ENCODE data around the gene GSK3A. TPM values are rescaled to one million over a fixed set of nuclear protein-coding genes. Genes with fewer than 3 reads are reported as not detected.

GSK3A gene
- total and polyA plus RNA-seq, 4 donors = 23.7 to 147 (median 86.4) TPM

DNA sequence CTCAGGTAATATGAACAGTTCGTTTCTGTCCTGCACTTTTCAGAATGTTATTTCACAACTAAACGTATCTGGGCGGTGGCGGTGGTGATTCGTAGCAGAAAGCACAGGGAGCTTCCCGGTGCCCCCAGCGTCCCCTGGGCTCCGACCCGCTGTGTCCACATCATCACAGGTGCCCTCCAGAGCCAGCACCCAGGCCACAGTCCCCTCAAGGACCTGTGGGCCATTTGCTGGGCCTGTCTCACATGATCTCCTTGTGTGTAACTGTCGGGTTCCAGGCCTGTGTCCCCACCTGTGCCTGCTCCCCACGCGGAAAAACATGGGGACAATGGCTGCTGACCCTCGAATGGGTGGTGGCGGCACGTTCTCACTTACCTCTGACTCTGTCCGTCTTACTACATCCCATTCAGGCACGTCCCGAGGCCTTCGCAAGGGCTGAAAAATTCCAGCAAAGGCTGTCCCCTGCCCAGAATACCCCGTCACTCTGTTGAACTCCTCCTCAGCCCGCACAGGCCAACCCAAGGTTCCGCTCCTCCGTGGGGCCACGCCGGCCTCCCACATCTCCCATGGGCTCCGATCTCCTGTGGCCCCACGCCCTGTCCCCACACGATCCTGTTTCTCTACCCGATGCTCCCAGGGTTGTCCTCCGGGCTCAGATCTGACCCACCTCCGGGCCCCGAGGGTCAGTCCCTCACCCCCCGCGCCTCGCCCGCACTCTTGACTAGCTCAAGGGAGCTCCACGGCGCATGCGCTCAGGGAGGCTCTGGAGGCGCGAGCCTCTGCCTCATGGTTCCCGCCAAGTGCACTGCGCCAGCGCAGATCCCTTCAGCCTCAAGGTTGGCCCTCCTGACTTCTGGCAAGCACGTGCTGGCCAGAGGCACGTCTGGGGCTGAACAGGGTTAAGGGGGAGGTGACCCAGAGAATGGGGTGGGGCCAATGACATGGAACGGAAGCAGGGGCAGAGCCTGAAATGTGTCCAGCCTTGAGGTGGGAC is 46.1 kb downstream of the GSK3A start:
- Histone ChIP-seq H3K9me3 (ENCODE audit: control insufficient read depth, insufficient read depth, low read length) (no peaks in the 10 kb centered on the region), H3K4me1 (ENCODE audit: control insufficient read depth, insufficient read depth, low read length) (peaks cover 7% of the 10 kb centered on the region), H3K36me3 (ENCODE audit: control insufficient read depth, insufficient read depth, low read length) (peaks cover 48% of the 10 kb centered on the region), H3K27ac (ENCODE audit: low read depth, low read length) (no peak overlapping the region), H3K27me3 (ENCODE audit: control insufficient read depth, insufficient read depth, low read length) (peaks cover 5% of the 10 kb centered on the region), H3K4me3 (ENCODE audit: low read depth, low read length) (no peak overlapping the region)
- 90% methylated on average over 47 of the region's 47 CpGs for WGBS (ENCODE audit: insufficient coverage)
- no peak for DNase-seq (ENCODE audit: low read depth in 4 of 6, low spot score in 6 of 6)

DNA sequence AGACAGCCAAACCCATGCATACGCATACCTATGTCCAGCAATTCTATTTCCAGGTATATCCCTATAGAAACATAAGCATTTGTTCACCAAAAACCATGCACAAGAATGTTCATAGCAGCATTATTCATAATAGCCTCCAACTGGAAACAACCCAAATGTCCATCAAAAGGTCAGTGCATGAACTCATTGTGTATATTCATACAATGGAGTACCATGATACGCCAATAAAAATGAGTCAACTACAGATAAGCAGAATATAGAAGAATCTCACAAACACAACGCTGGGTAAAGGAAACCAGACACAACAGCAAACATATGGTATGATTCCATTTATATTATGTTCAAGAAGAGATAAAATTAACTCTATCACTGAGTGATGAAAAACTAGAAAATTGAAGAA is 48.7 kb downstream of the GSK3A start:
- no peaks in the 10 kb centered on the region for H3K9me3 ChIP-seq (ENCODE audit: control insufficient read depth, insufficient read depth, low read length)
- peaks cover 5% of the 10 kb centered on the region for H3K27me3 ChIP-seq (ENCODE audit: control insufficient read depth, insufficient read depth, low read length)
- no peaks in the 10 kb centered on the region for H3K4me1 ChIP-seq (ENCODE audit: control insufficient read depth, insufficient read depth, low read length)
- H3K27ac ChIP-seq (ENCODE audit: low read depth, low read length) = no peak overlapping the region
- H3K36me3 ChIP-seq (ENCODE audit: control insufficient read depth, insufficient read depth, low read length) = peaks cover 26% of the 10 kb centered on the region
- no peak for DNase-seq (ENCODE audit: low read depth in 4 of 6, low spot score in 6 of 6)
- no CpG with 5 or more reads among the region's 3 CpGs for WGBS (ENCODE audit: insufficient coverage)
- no peak overlapping the region for H3K4me3 ChIP-seq (ENCODE audit: low read depth, low read length)

DNA sequence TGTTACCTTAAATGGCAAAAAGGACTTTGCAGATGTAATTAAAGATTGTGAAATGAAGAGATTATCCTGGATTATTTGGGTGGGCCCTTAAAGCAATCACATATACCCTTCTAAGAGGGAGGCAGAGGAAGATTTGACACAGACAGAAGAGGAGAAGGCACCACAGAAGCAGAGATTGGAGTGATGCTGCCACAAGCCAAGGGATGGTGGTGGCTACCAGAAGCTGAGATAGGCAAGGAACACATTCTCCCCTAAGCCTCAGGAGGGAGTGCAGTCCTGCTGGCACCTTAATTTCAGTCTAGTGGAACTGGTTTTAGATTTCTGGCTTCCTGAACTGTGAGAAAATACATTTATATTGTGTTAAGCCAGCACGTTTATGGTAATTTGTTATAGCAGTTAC is 49.1 kb downstream of the GSK3A start:
- Histone ChIP-seq H3K27ac (ENCODE audit: low read depth, low read length) (no peak overlapping the region), H3K4me3 (ENCODE audit: low read depth, low read length) (no peak overlapping the region), H3K4me1 (ENCODE audit: control insufficient read depth, insufficient read depth, low read length) (no peaks in the 10 kb centered on the region), H3K9me3 (ENCODE audit: control insufficient read depth, insufficient read depth, low read length) (no peaks in the 10 kb centered on the region), H3K27me3 (ENCODE audit: control insufficient read depth, insufficient read depth, low read length) (peaks cover 5% of the 10 kb centered on the region), H3K36me3 (ENCODE audit: control insufficient read depth, insufficient read depth, low read length) (peaks cover 22% of the 10 kb centered on the region)
- WGBS (ENCODE audit: insufficient coverage) = no CpG with 5 or more reads among the region's 1 CpG
- no peak for DNase-seq (ENCODE audit: low read depth in 4 of 6, low spot score in 6 of 6)

DNA sequence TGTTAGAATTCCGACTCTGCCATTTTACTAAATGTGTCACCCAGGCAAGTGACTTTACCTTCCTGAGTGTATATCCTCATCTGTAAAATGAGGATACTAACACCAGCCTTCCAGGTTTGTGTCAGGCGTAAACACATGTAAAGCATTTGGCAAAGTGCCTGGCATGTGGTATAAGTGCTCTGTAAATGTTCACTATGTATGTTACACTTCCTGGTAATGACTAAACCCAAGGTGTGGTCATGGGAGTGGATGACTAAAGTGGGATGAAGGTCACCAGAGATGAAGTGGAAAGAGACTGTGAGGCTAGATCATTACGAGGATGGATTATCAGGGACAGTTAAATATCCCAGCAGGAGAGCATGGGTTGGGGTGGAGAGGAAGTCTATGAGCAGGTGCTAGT is 50.5 kb downstream of the GSK3A start:
- H3K4me3 ChIP-seq (ENCODE audit: low read depth, low read length) = no peak overlapping the region

DNA sequence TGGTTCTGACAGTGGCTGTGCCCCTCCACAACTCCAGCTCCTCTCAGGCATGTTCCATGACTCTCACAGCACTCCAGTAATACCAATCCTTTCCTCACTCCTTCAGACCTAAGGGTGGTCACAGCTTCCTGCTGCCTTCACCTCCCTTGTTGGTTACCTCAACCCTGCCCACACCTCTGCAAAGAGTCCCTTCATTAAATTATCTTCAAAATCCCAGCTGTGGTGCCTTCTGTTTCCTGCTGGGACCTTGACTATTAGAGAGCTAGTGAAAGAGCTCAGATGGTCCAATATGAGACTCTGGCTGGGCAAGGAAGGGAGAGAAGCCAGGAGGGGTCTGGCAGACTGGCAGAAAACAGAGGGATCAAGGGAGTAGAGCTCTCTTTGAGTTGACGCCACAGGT is 51.1 kb downstream of the GSK3A start:
- peaks cover 5% of the 10 kb centered on the region for H3K36me3 ChIP-seq (ENCODE audit: control insufficient read depth, insufficient read depth, low read length)
- H3K27ac ChIP-seq (ENCODE audit: low read depth, low read length) = no peak overlapping the region
- H3K4me1 ChIP-seq (ENCODE audit: control insufficient read depth, insufficient read depth, low read length) = no peaks in the 10 kb centered on the region
- WGBS (ENCODE audit: insufficient coverage) = 71% methylated on average over 1 of the region's 1 CpG
- H3K4me3 ChIP-seq (ENCODE audit: low read depth, low read length) = no peak overlapping the region
- DNase-seq (ENCODE audit: low read depth in 4 of 6, low spot score in 6 of 6) = no peak
- H3K27me3 ChIP-seq (ENCODE audit: control insufficient read depth, insufficient read depth, low read length) = peaks cover 5% of the 10 kb centered on the region
- H3K9me3 ChIP-seq (ENCODE audit: control insufficient read depth, insufficient read depth, low read length) = no peaks in the 10 kb centered on the region

More for the DNA sequence above, 50.5 kb downstream of the GSK3A start:
- H3K9me3 ChIP-seq (ENCODE audit: control insufficient read depth, insufficient read depth, low read length) = no peaks in the 10 kb centered on the region
- no peaks in the 10 kb centered on the region for H3K4me1 ChIP-seq (ENCODE audit: control insufficient read depth, insufficient read depth, low read length)
- H3K36me3 ChIP-seq (ENCODE audit: control insufficient read depth, insufficient read depth, low read length) = peaks cover 10% of the 10 kb centered on the region
- 65% methylated on average over 2 of the region's 3 CpGs for WGBS (ENCODE audit: insufficient coverage)
- H3K27me3 ChIP-seq (ENCODE audit: control insufficient read depth, insufficient read depth, low read length) = peaks cover 5% of the 10 kb centered on the region
- no peak overlapping the region for H3K27ac ChIP-seq (ENCODE audit: low read depth, low read length)
- no peak for DNase-seq (ENCODE audit: low read depth in 4 of 6, low spot score in 6 of 6)

DNA sequence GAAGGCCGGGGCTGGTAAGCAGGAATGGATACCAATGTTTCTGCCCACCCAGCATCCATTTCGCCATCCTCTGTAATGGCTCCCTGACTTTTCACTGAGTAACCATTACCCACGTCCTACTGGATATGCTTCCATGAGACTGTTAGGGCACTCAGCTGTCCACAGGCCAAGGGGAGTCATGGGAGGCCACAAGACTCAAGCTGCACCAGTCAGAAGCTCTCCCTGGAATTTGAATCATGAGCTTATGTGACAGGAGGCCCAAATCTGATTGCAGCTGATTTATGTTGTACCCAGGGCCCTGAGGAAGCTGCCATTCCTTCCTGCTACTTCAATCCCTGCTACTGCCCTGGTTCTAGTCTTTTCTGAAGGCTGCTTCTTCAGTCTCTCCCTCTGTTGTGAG is 53.3 kb downstream of the GSK3A start:
- H3K4me3 ChIP-seq (ENCODE audit: low read depth, low read length) = no peak overlapping the region
- no peaks in the 10 kb centered on the region for H3K4me1 ChIP-seq (ENCODE audit: control insufficient read depth, insufficient read depth, low read length)
- DNase-seq (ENCODE audit: low read depth in 4 of 6, low spot score in 6 of 6) = no peak
- H3K27me3 ChIP-seq (ENCODE audit: control insufficient read depth, insufficient read depth, low read length) = peaks cover 5% of the 10 kb centered on the region
- H3K9me3 ChIP-seq (ENCODE audit: control insufficient read depth, insufficient read depth, low read length) = no peaks in the 10 kb centered on the region
- H3K27ac ChIP-seq (ENCODE audit: low read depth, low read length) = no peak overlapping the region
- 54% methylated on average over 2 of the region's 3 CpGs for WGBS (ENCODE audit: insufficient coverage)
- H3K36me3 ChIP-seq (ENCODE audit: control insufficient read depth, insufficient read depth, low read length) = no peaks in the 10 kb centered on the region

DNA sequence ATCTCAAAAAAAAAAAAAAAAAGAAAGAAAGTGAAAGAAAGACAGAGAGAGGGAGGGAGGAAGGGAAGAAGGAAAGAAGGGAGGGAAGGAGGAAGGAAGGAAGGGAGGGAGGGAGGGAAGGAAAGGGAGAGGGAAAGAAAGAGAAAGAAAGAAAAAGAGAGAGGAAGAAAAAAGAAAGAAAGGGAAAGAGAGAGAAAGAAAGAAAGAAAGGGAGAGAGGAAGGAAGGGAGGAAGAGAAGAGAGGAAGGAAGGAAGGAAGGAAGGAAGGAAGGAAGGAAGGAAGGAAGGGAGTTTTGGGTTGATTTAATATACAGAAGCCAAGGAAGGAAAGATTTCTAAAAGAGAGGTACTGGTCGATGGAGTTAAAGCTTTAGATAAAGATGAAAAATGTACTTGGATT is 53.7 kb downstream of the GSK3A start:
- no peaks in the 10 kb centered on the region for H3K4me1 ChIP-seq (ENCODE audit: control insufficient read depth, insufficient read depth, low read length)
- H3K27me3 ChIP-seq (ENCODE audit: control insufficient read depth, insufficient read depth, low read length) = peaks cover 5% of the 10 kb centered on the region
- H3K27ac ChIP-seq (ENCODE audit: low read depth, low read length) = no peak overlapping the region
- no peak for DNase-seq (ENCODE audit: low read depth in 4 of 6, low spot score in 6 of 6)
- no peaks in the 10 kb centered on the region for H3K36me3 ChIP-seq (ENCODE audit: control insufficient read depth, insufficient read depth, low read length)
- no peaks in the 10 kb centered on the region for H3K9me3 ChIP-seq (ENCODE audit: control insufficient read depth, insufficient read depth, low read length)
- 100% methylated on average over 1 of the region's 1 CpG for WGBS (ENCODE audit: insufficient coverage)
- H3K4me3 ChIP-seq (ENCODE audit: low read depth, low read length) = no peak overlapping the region

DNA sequence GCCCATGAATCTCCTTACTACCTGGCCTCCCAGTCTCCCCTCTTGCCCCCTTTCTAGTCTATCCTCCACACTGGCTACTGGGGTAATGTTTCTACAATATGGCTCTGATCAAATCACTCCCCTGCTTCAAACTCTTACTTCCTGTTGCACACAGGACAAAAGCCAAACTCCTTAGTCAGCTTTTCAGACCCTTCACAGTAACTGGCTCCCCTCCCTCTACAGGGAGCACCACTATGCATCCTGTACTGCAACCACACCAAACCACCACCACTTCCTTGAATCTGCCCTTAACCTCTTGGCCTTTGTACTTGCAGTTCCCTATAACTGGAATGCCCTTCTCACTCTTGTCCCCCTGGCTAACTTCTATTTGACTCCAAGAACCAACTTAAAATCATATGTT is 57.1 kb downstream of the GSK3A start:
- Histone ChIP-seq H3K27me3 (ENCODE audit: control insufficient read depth, insufficient read depth, low read length) (no peaks in the 10 kb centered on the region), H3K27ac (ENCODE audit: low read depth, low read length) (no peak overlapping the region), H3K9me3 (ENCODE audit: control insufficient read depth, insufficient read depth, low read length) (no peaks in the 10 kb centered on the region), H3K36me3 (ENCODE audit: control insufficient read depth, insufficient read depth, low read length) (no peaks in the 10 kb centered on the region), H3K4me3 (ENCODE audit: low read depth, low read length) (no peak overlapping the region), H3K4me1 (ENCODE audit: control insufficient read depth, insufficient read depth, low read length) (no peaks in the 10 kb centered on the region)
- no peak for DNase-seq (ENCODE audit: low read depth in 4 of 6, low spot score in 6 of 6)

DNA sequence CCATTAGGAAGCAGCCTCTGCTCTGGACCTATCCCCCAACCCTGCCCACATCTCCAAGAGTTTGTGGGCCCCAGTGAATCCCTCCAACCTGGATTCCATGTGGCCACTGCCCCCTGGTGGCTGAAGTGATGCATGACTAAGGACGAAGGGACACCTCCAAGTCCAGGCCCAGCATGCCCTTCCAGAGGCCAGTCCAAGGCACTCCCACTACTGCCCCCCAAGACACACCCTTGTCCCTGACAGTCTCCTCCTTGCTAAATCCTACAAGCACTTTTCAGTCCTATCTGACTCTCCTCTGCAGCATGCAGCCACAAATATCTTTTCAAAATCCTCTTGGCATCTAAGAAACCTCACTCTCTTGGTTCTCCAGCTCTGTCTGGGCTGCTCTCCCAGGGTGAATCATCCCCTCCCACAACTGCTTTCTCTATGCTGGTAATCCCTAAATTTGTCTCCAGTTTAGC is 58.0 kb downstream of the GSK3A start:
- DNase-seq (ENCODE audit: low read depth in 4 of 6, low spot score in 6 of 6) = peak in 5 of 6 donors; percentile 74 to 96 (median 81)
- Histone ChIP-seq H3K4me1 (ENCODE audit: control insufficient read depth, insufficient read depth, low read length) (peaks cover 6% of the 10 kb centered on the region), H3K4me3 (ENCODE audit: low read depth, low read length) (no peak overlapping the region), H3K27me3 (ENCODE audit: control insufficient read depth, insufficient read depth, low read length) (peaks cover 4% of the 10 kb centered on the region), H3K27ac (ENCODE audit: low read depth, low read length) (no peak overlapping the region), H3K36me3 (ENCODE audit: control insufficient read depth, insufficient read depth, low read length) (no peaks in the 10 kb centered on the region), H3K9me3 (ENCODE audit: control insufficient read depth, insufficient read depth, low read length) (no peaks in the 10 kb centered on the region)
- WGBS (ENCODE audit: insufficient coverage) = 0% methylated on average over 1 of the region's 1 CpG

All from spinal cord (tissue), 10 donors.